Measurements from ENCODE around the gene NCOA6.
"Not testable (repeated sequence)": the region's sequence is repeated elsewhere in the genome, so short reads cannot be mapped to it uniquely, and the experiment has no call there.

Gene NCOA6

DNA sequence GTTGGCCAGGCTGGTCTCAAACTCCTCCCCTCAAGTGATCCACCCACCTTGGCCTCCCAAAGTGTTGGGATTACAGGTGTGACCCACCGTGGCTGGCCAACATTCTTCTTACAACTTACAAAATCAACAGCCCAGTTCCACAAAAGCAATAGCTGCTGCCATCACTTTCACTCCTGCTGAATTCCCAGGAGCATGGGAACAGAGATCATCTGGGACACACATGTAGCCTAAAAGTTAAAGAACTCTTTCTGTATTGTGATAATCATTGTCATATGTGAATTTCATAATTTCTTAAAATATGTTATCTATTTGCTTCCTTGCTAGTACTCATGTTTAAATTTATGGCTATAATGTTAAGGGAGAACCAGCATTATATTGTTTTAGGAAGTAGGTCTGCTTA lies 51.7 kb downstream of the NCOA6 start:
- DNase-seq, result no peak

DNA sequence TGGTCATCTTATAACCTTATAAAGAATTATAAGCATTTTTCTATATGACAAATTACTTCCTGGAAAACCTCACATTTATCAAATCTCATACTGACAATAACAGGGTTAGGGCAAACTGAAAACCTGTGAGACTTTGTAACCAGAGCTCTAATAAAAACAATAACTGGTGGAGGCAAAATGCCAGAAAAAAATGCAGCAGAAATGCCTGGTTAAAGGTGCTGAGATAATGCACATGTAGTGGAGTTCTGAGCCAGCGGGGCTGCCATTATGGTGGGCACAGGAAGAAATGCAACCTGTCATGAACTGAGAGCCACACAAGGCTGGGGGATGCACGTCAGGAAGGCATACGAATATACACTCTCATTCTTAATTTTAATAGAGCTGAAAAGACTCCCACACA lies 53.0 kb downstream of the NCOA6 start:
- DNase-seq, result no peak

- DNase-seq, result no peak
These were observed 53.8 kb downstream of the NCOA6 start for GRCh38 chr20:34771680-34772081.

DNA sequence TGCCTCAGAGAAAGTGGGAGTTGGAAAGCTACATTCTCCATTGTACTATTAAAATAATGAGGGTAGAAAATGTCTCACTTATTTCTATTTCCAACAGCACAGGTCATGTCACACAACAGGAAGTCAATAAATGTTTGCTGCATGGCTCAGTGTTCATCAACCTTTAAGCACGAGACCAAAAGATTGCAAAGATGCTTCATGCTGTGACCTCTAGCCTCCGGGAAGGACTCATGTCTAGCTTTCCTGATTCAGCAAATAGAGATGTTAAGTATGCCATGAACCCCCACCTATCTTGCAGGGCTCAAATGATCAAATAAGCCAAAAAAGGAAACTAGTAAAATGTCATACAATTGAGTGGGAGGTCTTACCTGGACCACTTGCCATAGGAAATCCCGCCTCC lies 57.4 kb downstream of the NCOA6 start:
- DNase-seq, result no peak

- no peak for DNase-seq
These were observed 63.4 kb downstream of the NCOA6 start for GRCh38 chr20:34762031-34762555.

DNA sequence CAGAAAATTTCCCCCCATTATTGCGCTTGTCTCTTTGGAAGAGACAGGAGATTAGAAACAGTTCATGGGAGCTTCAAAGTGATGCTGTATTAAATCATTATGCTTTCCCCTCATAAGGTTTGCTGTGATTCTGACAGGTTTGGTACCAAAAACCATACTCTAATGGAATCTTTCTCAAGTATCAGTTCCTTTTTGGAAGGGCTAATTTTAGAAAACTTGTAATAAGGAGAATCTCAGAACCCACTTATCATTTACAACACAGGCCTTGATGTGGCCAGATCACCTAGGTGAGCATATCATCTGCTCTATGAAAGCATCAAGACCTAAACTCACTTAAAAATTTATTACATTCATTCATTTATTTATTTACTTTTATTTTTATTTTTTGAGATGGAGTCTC lies 70.1 kb downstream of the NCOA6 start:
- no peak for DNase-seq

DNA sequence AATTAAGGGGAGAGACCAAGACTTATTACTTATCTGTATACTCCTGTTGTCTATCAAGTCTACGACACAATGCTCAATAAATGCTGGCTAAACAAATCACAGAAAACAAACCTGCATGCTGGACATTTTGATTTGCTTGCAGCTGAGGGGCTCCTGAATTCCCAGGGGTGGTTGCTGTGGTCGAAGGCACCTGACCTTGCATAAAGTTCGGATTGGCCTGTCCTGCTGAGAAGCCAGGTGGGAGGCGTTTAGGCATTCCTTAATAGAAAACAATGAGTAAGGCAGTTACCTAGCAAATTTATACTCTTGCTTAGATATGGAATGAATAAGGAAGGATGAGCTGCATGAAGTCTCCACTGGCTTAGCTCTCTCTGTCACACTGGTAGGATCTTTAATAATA lies 70.8 kb downstream of the NCOA6 start:
- DNase-seq, result no peak

DNA sequence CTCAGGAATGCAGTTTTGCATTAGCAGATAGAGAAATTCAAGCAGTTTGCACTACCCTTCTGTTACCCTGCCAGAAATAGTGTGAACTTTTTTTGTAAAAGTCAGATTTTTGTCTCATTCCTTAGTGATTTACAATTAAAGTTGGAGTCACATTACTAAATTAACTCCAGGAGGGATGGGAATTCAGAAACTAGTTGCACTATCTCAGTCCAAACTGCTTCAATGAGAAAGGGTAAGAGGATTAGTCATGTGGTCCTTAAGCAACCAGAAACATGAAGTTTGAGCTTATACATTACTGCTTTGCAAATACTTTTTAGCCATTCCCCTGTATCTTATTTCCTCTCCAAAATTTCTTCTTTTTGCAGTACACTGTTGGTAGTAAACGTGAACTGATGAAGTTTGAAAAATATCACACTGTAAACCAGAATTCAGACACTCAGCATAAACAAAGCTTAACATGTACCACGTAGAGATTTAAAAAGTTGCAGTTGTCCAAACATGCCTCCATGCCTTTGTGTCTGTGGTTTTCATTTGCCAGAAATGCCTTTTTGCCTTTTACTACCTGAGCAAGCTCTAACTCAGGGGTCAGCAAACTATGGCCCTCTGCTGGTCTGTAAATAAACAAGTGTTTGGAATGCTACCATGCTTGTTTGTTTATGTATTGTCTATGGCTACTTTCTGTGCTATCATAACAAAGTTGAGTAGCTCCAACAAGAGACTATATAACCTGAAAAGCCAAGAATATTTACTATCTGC lies 71.6 kb downstream of the NCOA6 start:
- DNase-seq, result no peak

DNA sequence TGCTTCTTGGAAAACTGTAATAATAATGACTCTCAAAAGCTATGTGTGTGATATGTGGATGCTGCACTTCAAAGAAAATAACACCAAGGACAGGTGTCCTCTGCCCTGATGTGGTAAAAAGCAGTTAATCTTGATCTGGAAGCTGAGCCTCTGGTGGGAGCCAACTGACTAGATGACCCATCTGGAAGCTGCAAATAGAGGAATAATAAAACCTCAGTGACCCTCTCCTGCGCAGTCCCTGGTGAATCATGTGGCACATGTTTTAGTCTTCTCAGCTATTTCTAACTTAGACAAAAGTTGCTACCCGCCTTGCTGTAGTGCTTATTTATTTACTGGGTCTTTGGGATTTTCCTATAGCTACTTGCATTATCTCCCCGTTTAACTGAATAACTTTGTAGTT lies 74.0 kb downstream of the NCOA6 start:
- DNase-seq, result no peak

GRCh38 chr20:34750484-34750883 lies 75.0 kb downstream of the NCOA6 start:
- no peak for DNase-seq

DNA sequence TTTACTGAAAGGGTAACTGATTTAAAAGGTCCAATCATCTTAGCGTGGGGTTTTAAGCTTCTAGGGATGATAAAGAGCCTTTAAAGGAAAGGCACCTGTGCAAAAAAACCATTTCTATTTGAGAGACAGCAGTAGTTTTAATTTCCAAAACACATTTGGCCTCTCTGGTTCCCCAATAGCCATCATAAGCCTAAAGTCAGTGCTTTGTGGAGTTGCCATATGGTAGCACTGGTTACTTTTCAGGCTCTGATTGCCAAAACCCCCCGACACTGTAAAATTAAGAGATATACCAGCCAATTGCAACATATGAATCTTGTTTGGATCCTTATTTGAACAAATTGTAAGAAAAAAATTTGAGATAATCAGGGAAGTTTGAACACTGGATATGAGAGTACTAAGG lies 76.7 kb downstream of the NCOA6 start:
- no peak for DNase-seq

- no peak for DNase-seq
These were observed 78.0 kb downstream of the NCOA6 start for GRCh38 chr20:34747479-34747878.

DNA sequence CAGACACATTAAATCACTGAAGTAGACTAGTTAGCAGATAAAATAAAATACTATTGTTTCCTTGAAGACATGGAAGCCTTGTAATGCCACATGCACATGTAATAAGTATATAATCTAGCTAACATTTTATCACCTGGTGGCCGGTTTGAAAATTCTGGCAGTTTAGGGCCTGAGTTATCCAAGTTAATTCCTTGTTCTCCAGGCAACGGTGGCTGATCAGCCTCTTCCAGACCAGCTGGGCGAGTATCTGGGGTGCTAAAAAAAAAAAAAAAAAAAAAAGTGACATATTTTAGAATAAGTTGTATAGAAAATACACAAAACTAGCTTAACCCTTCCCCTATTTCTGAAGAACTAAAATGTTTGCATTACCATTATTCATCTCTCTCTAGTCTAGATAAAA lies 78.8 kb downstream of the NCOA6 start:
- DNase-seq, result no peak

- no peak for DNase-seq
These were observed 80.6 kb downstream of the NCOA6 start for GRCh38 chr20:34744847-34745246.

- DNase-seq, result no peak
These were observed 81.1 kb downstream of the NCOA6 start for GRCh38 chr20:34744340-34744739.

DNA sequence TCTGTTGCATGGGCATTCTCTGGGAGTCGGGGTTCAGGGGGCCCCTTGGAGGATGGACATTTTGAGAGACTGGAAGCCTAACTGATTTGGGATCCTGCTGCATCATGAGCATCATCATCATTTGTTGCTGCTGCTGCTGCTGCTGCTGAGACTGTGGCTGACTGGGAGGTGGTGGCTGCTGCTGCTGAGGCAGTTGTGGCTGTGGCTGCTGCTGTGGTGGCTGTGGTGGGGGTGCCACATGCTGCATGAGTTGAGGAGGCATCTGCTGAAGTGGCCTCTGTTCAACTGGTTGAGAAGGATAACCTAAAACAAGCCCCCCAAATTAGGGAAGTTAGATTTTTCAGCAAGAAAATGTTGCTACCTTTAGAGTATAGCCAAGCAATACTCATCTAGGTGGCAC lies 82.4 kb downstream of the NCOA6 start:
- DNase-seq, result no peak

GRCh38 chr20:34736106-34736735 lies 89.2 kb downstream of the NCOA6 start:
- DNase-seq, result no peak

GRCh38 chr20:34732523-34732922 lies 92.9 kb downstream of the NCOA6 start:
- DNase-seq, result no peak

GRCh38 chr20:34729416-34729815 lies 96.0 kb downstream of the NCOA6 start:
- no peak for DNase-seq

DNA sequence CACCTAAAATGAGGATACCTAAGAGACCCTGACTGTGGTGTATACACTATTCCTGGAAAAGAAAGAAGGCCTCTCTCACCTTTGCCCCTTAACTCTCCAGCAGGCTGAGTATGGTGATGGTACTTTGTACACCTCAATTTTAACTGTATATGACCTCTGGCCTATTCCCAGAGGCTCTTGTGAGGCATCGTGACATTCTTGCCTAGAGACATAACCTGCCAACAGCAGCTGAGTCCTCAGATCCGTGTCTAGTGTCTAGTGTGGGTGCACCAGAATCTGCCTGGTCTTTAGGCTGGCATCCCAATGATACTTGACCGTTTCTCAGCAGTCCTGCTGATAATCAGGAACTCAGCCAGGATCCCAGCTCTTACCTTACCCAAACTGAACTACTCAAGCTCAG lies 101.3 kb downstream of the NCOA6 start:
- no peak for DNase-seq

DNA sequence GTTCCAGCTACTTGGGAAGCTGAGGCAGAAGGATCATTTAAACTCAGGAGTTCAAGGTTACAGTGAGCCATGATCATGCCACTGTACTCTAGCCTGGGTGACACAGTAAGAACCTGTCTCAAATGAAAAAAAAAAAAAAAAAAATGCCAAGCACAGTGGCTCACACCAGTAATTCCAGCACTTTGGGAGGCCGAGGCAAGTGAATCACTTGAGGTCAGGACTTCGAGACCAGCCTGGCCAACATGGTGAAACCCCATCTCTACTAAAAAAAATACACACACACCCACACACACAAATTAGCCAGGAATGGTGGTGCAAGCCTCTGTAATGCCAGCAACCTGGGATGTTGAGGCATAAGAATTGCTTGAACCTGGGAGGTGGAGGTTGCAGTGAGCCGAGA lies 102.9 kb downstream of the NCOA6 start:
- DNase-seq, result not testable (repeated sequence)

DNA sequence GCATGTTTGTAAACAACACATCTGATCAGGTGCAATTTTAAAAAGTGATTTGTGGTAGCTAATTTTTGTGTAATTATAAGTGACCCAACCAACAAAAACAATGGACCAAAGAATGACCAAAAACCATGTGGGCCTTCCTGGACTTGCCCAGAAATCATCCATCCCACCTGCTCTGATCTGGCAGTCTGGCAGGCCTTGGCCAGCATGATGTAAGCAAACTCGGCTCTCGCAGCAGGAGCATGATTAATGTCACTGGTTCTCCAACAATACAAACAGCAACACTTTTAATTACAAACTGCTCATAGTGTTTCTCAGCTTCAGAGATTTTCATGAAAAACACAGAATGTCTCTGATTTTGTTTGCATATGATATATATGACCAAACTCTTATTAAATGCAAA lies 105.2 kb downstream of the NCOA6 start:
- no peak for DNase-seq

DNA sequence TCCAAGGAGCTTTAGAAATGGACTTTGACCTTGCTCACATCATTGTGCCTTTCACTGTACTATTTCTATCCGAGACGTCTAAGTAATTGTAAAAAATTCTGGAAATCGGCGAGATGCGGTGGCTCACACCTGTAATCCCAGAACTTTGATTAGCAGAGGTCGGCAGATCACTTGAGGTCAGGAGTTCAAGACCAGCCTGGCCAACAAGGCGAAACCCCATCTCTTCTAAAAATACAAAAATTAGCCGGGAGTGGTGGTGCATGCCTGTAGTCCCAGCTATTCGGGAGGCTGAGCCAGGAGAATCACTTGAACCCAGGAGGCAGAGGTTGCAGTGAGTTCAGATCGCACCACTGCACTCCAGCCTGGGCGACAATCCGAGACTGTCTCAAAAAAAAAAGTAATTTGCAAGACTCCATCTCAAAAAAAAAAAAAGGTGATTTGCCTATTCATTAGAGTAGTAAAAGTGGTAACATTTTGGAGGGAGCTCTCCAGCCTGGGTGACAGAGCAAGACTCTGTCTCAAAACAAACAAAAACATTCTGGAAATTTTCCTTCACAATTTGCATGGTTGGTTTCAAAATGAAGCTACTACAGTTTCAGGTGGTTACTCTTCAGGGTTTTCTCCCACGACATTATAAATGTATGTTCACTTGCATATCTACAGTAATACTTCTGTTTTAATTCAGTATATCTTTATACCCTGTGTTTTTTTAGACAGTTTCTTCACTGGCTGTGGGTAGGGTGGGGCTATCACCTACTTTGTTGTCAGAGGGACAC lies 106.0 kb downstream of the NCOA6 start:
- DNase-seq, result not testable (repeated sequence)

Data from DMS153 (cell line).